K562 (cell line): ENCODE data around the gene OR4D9. TPM values are rescaled to one million over a fixed set of nuclear protein-coding genes. Genes with fewer than 3 reads are reported as not detected.
A peak's percentile ranks its signal among the peaks of the same experiment; 100 is the strongest.

Experiments
- CBX8 ChIP-seq: fragments of 200-600 bp; sonication (generic); IDR thresholded peaks from 2 replicates; pipeline ENCODE4 v1.6.1; 2012; ENCODE audit warnings: borderline replicate concordance, mixed run types, low read depth, mild to moderate bottlenecking, moderate library complexity, mixed read lengths, low read length, control low read depth, inconsistent platforms; ENCODE audit not compliant: poor library complexity, severe bottlenecking; ENCODE audit errors: extremely low read depth
- CEBPZ ChIP-seq: fragments of 150-350 bp; IDR thresholded peaks from 2 replicates; pipeline ENCODE4 v1.6.1; 2014; ENCODE audit warnings: low read depth, mild to moderate bottlenecking, low read length, borderline replicate concordance
- CLOCK ChIP-seq: fragments of 250-450 bp; sonication (Bioruptor Pico); IDR thresholded peaks from 2 replicates; pipeline ENCODE4 v1.4.0; 2020; ENCODE audit warnings: mild to moderate bottlenecking, moderate library complexity, borderline replicate concordance
- E2F3 ChIP-seq: fragments of 250-450 bp; sonication (Bioruptor Pico); IDR thresholded peaks from 2 replicates; pipeline ENCODE4 v1.4.0; 2020; ENCODE audit warnings: mild to moderate bottlenecking
- HNRNPLL ChIP-seq: fragments of 200-400 bp; formaldehyde crosslinking; IDR thresholded peaks from 2 replicates; pipeline ENCODE4 v1.6.1; 2017; ENCODE audit warnings: low read length, low read depth, mild to moderate bottlenecking; ENCODE audit not compliant: poor library complexity, severe bottlenecking
- KLF6 ChIP-seq: fragments of 250-450 bp; sonication (Bioruptor Pico); IDR thresholded peaks from 2 replicates; pipeline ENCODE4 v1.4.0; 2020; ENCODE audit warnings: mild to moderate bottlenecking, moderate library complexity, borderline replicate concordance
- MED1 ChIP-seq: sonication (generic); formaldehyde crosslinking; IDR thresholded peaks from 2 replicates; pipeline ENCODE4 v1.8.1; 2023; ENCODE audit warnings: missing genetic modification reagents, borderline replicate concordance
- PTRF ChIP-seq: fragments of 450-650 bp; IDR thresholded peaks from 2 replicates; pipeline ENCODE4 v1.6.1; 2016; ENCODE audit warnings: mild to moderate bottlenecking, missing genetic modification characterization, missing compliant biosample characterization
- RFX1 ChIP-seq: fragments of 450-650 bp; IDR thresholded peaks from 2 replicates; pipeline ENCODE4 v1.6.1; 2016; ENCODE audit warnings: mild to moderate bottlenecking, moderate library complexity
- TCF7L2 ChIP-seq: fragments of 150-350 bp; IDR thresholded peaks from 2 replicates; pipeline ENCODE4 v1.6.1; 2016; ENCODE audit warnings: low read depth, mild to moderate bottlenecking, low read length, moderate library complexity
- TSC22D4 ChIP-seq: fragments of 450-650 bp; IDR thresholded peaks from 2 replicates; pipeline ENCODE4 v1.6.1; 2016; ENCODE audit warnings: missing genetic modification characterization, missing biosample characterization, control low read depth
- ZNF695 ChIP-seq: fragments of 450-650 bp; formaldehyde crosslinking; IDR thresholded peaks from 2 replicates; pipeline ENCODE4 v1.4.0; 2020; ENCODE audit warnings: mild to moderate bottlenecking, moderate library complexity
- ZNF75A ChIP-seq: fragments of 450-650 bp; formaldehyde crosslinking; IDR thresholded peaks from 2 replicates; pipeline ENCODE4 v1.4.0; 2020; ENCODE audit warnings: mild to moderate bottlenecking
- polyA plus RNA-seq, 8 experiments: library from polyadenylated mRNA; depleted of rRNA in 4 of 8; stranded (reverse) in 5 of 8; unstranded in 3 of 8; fragments of >200 nt; fragmentation: Nextera tagmentation in 2 of 8; fragmentation: Illumina TruSeq in 1 of 8; extraction: Ambion mirVana in 2 of 8; extraction: Trizol in 1 of 8; gene quantifications; 2 replicates each; pipeline versions ENCODE4 v1.2.1 to v1.2.3, GENCODE V29; 2011 to 2014; ENCODE audit warnings: inconsistent platforms in 1 of 8, missing spikeins in 1 of 8
- total RNA-seq, 7 experiments: library from RNA; depleted of rRNA in 6 of 7; stranded (reverse); fragments of >200 nt in 6 of 7; fragmentation: Illumina TruSeq in 2 of 7; extraction: Trizol in 2 of 7; gene quantifications; 2 replicates each; pipeline versions ENCODE4 v1.2.1 to v1.2.3, GENCODE V29; 2011 to 2021; ENCODE audit warnings: low replicate concordance in 1 of 7
- TF ChIP-seq, protein P1 (sequence below), 2 experiments: fragments of 450-650 bp in 1 of 2; IDR thresholded peaks; 2 replicates each; pipeline ENCODE4 v1.6.1; 2011 to 2017; ENCODE audit warnings: low read depth in 2 of 2, antibody characterized with exemption in 1 of 2, borderline replicate concordance in 1 of 2, low read length in 1 of 2, mild to moderate bottlenecking in 1 of 2, mixed read lengths in 1 of 2; ENCODE audit not compliant: control insufficient read depth in 1 of 2
- TF ChIP-seq, protein P2 (sequence below): conservative IDR thresholded peaks from 2 replicates; pipeline ENCODE4 v1.6.1; 2011; ENCODE audit warnings: low read depth, mild to moderate bottlenecking, low read length; ENCODE audit not compliant: control insufficient read depth

OR4D9 gene
- total and polyA plus RNA-seq, 9 of the 15 experiments (the other 6 are each of a cell fraction or from before 2014, with no cell fraction given): not detected

- TF ChIP-seq, protein P1, sequence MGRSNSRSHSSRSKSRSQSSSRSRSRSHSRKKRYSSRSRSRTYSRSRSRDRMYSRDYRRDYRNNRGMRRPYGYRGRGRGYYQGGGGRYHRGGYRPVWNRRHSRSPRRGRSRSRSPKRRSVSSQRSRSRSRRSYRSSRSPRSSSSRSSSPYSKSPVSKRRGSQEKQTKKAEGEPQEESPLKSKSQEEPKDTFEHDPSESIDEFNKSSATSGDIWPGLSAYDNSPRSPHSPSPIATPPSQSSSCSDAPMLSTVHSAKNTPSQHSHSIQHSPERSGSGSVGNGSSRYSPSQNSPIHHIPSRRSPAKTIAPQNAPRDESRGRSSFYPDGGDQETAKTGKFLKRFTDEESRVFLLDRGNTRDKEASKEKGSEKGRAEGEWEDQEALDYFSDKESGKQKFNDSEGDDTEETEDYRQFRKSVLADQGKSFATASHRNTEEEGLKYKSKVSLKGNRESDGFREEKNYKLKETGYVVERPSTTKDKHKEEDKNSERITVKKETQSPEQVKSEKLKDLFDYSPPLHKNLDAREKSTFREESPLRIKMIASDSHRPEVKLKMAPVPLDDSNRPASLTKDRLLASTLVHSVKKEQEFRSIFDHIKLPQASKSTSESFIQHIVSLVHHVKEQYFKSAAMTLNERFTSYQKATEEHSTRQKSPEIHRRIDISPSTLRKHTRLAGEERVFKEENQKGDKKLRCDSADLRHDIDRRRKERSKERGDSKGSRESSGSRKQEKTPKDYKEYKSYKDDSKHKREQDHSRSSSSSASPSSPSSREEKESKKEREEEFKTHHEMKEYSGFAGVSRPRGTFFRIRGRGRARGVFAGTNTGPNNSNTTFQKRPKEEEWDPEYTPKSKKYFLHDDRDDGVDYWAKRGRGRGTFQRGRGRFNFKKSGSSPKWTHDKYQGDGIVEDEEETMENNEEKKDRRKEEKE (IDR thresholded peaks at IDR 0.05; ENCODE audit: borderline replicate concordance in 1 of 2, control insufficient read depth in 1 of 2, low read depth in 2 of 2, low read length in 1 of 2): 0 out of 4 replicates have a peak, but pooled peaks of 1 of the 2 experiments have one; percentile 71
- TF ChIP-seq PTRF (tag) (no peak), CLOCK (CRISPR knock-in tag) (no peak), E2F3 (CRISPR knock-in tag) (no peak), CEBPZ (no peak), TCF7L2 (no peak), MED1 (CRISPR knock-in tag) (no peak), ZNF695 (no peak), CBX8 (no peak), KLF6 (0 out of 2 replicates have a peak, but pooled peaks have one; percentile 36), TSC22D4 (tag) (no peak), ZNF75A (no peak), HNRNPLL (peak; percentile 15), RFX1 (no peak)
- TF ChIP-seq, protein P2, sequence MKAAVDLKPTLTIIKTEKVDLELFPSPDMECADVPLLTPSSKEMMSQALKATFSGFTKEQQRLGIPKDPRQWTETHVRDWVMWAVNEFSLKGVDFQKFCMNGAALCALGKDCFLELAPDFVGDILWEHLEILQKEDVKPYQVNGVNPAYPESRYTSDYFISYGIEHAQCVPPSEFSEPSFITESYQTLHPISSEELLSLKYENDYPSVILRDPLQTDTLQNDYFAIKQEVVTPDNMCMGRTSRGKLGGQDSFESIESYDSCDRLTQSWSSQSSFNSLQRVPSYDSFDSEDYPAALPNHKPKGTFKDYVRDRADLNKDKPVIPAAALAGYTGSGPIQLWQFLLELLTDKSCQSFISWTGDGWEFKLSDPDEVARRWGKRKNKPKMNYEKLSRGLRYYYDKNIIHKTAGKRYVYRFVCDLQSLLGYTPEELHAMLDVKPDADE: peak; percentile 50; the same call in 1 of the 2 replicates
These were observed 45.0 kb downstream of the OR4D9 start (continued) for GRCh38 chr11:59556115-59556916.
